Fibroblast of pulmonary artery (primary cell): Measurements from ENCODE around the gene ELL.
"Not testable (repeated sequence)": the region's sequence is repeated elsewhere in the genome, so short reads cannot be mapped to it uniquely, and the experiment has no call there.

Experiments
- DNase-seq: peaks from one replicate; pipeline ENCODE4 v3.0.0-alpha.2; 2010; ENCODE audit warnings: low read depth
- H3K4me3 ChIP-seq: replicated peaks from 2 replicates; pipeline ENCODE4 v1.5.1; 2011; ENCODE audit warnings: low read depth, mild to moderate bottlenecking, control low read depth, low read length, moderate library complexity
- TF ChIP-seq, protein P1 (sequence below): IDR thresholded peaks from 2 replicates; pipeline ENCODE4 v1.5.1; 2011; ENCODE audit warnings: mild to moderate bottlenecking, control low read depth, low read length, inconsistent platforms; ENCODE audit errors: missing control alignments

Gene ELL

DNA sequence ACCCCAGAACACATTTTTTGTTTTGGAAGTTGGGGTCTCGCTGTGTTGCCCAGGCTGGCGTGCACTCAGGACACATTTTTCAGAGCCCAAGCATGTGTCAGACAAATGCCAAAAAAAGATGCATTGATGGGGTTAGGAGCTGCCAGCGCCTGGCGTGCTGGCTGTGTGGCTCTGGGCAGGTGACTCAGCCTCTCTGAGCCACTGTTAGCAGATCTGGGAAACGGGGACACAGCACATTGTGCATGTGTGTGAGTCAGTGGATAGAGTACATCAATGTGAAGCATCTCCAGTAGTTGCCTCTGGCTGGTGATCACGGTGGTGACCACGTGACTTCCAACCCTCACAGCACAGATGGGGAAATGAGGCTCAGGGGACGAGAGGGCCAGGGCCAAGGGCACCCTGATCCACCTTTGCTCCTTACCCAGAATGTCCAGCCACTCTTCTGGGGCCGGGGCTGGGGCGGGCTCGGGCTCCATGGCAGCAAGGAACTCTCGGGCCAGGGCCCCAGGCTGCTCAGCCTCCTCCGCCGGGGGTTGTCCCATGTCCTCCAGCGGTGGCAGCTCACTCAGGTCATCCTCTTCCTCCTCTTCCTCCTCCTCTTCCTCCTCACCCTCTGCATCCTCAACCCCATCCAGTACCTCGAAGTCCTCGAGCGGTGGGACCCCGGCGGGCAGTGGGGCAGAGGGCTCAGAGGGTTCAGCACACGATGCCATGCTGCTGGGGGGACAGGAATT, 19.6 kb upstream of the ELL start:
- TF ChIP-seq, protein P1, sequence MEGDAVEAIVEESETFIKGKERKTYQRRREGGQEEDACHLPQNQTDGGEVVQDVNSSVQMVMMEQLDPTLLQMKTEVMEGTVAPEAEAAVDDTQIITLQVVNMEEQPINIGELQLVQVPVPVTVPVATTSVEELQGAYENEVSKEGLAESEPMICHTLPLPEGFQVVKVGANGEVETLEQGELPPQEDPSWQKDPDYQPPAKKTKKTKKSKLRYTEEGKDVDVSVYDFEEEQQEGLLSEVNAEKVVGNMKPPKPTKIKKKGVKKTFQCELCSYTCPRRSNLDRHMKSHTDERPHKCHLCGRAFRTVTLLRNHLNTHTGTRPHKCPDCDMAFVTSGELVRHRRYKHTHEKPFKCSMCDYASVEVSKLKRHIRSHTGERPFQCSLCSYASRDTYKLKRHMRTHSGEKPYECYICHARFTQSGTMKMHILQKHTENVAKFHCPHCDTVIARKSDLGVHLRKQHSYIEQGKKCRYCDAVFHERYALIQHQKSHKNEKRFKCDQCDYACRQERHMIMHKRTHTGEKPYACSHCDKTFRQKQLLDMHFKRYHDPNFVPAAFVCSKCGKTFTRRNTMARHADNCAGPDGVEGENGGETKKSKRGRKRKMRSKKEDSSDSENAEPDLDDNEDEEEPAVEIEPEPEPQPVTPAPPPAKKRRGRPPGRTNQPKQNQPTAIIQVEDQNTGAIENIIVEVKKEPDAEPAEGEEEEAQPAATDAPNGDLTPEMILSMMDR: no peak
- no peak for DNase-seq
- H3K4me3 ChIP-seq: no peak overlapping the region

DNA sequence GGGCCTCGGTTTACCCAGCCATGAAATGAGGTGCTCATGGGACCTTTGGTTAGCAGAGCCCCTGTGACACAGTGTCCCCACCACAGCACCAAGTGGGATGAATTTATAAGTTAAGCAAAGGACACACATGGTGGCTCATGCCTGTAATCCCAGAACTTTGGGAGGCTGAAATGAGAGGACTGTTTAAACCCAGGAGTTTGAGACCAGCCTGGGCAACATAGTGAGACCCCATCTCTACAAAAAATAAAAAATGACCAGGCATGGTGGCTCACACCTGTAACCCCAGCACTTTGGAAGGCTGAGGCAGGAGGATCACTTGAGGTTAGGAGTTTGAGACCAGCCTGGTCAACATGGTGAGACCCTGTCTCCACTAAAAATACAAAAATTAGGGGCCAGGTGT, 18.3 kb upstream of the ELL start:
- not testable (repeated sequence) for H3K4me3 ChIP-seq, DNase-seq

DNA sequence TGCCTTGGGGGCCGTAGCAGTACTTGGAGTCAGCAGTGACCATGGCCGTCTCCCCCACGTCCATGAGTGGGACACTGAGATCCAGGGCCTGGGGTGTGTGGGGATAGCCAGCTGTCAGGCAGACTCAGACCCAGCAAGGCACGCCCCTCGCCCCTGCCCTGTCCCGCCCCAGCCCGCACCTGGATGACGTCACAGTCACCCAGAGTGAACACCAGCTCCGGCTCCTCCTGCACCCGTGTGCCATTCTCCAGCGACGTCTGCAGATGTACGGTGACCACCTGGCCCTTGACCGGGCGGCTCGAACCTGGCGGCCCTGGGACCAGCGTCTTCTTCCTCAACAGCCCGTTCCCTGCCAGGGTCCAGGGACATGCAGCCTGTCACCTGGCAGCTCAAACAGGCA, 17.5 kb upstream of the ELL start:
- H3K4me3 ChIP-seq: no peak overlapping the region

DNA sequence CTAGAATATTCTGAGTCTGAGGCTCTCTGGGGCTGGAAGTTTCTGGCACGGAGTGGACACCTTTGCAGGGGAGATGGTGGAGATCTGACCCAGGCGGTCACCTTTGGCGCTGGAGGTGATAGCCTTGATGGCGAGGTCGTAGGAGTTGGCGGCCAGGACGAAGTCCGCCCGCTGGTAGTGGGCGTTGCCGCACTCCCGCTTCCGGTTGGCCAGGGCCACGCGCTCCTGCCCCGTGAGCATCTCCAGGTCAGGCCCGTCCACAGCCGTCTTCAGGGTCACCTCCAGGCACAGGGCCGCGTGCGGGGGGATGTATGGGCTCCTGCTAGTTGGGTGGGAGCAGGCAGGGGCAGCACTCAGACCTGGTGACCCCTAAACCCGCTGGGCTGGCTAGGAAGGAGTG, 16.2 kb upstream of the ELL start:
- no peak for DNase-seq
- H3K4me3 ChIP-seq: no peak overlapping the region
- TF ChIP-seq, protein P1: no peak

More for the DNA sequence above, 17.5 kb upstream of the ELL start:
- no peak for DNase-seq
- TF ChIP-seq, protein P1: no peak

DNA sequence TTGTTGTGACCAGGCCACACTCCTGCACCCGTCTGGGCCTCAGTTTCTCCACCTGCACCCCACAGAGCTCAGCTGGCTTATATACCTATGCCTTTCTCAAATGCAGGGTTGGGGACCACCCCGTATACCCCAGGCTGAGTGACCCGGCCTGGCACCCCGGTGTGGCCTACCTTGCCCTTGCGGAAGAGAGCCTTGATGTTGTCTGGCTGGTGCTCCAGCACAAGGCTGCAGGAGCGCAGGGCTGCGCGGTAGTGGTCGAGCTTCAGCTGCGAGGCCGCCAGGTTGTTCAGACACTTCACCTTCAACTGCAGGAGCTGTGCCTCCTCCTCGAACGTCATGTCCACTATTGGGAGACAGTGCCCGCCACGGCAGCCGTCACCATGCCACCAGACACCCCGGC, 15.6 kb upstream of the ELL start:
- DNase-seq: no peak
- TF ChIP-seq, protein P1: no peak
- H3K4me3 ChIP-seq: no peak overlapping the region

DNA sequence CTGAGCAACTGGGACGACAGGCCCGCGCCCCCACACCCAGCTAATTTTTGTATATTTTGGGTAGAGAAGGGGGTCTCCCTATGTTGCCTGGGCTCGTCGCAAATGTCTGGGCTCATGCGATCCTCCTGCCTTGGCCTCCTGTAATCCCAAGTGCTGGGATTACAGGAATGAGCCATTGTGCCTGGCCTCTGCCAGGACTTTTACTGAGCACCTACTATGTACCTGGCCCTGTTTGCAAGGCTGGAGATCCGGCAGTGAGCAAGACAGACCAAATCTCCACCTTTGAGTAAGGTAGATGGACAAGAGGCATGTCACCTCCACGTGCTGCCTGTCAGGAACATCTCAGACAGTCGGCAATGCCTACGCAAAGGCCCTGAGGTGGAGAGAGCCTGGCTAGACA, 14.6 kb upstream of the ELL start:
- no peak overlapping the region for H3K4me3 ChIP-seq
- no peak for DNase-seq
- TF ChIP-seq, protein P1: no peak

DNA sequence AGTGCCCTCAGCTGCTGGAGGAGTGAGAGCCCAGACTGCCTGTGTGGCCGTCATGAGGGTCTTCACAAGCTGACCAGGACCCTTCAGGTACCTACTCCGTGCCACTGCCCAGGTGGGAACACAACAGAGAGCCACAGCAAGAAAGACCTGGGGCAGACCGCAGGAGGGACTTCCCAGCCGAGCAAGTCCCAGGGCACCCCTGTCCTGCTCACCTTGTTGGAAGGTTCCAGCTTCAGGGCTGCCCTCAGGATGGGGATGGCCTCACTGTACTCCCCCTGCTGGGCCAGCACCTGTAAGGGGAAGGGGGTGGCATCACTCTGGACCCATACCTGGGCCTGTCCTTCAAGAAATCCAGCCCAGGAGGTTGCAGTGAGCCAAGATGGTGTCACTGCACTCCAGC, 11.2 kb upstream of the ELL start:
- H3K4me3 ChIP-seq: no peak overlapping the region
- TF ChIP-seq, protein P1: no peak
- no peak for DNase-seq
